ENCODE data around the gene ZNF281.

GRCh38 chr1:200443860-200444259 is 34.0 kb upstream of the ZNF281 start:
- no peak for TF ChIP-seq EP300 (IDR thresholded peaks at IDR 0.05)
- TF ChIP-seq, protein P1, sequence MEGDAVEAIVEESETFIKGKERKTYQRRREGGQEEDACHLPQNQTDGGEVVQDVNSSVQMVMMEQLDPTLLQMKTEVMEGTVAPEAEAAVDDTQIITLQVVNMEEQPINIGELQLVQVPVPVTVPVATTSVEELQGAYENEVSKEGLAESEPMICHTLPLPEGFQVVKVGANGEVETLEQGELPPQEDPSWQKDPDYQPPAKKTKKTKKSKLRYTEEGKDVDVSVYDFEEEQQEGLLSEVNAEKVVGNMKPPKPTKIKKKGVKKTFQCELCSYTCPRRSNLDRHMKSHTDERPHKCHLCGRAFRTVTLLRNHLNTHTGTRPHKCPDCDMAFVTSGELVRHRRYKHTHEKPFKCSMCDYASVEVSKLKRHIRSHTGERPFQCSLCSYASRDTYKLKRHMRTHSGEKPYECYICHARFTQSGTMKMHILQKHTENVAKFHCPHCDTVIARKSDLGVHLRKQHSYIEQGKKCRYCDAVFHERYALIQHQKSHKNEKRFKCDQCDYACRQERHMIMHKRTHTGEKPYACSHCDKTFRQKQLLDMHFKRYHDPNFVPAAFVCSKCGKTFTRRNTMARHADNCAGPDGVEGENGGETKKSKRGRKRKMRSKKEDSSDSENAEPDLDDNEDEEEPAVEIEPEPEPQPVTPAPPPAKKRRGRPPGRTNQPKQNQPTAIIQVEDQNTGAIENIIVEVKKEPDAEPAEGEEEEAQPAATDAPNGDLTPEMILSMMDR (IDR thresholded peaks at IDR 0.05) = no peak
